ENCODE data around the gene FRAS1.

Gene FRAS1

DNA sequence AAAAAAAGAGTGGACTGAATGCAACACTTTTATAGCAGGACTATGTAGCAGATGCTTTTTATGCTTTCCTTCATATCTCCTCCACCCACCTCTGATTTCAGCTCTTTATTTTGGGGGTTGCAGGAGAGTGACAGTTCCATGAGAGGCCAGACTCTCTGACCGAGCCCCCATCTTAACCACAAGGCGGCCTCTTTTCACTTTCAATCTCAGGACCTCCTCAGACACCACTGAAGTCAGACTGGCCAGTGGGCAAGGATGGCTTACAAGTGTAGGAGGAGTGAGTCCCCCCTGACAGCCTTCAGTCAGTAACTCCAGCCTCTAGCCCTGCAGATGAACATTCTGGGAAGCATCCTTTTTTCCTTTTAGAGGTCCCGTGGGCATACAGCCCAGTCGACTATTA is 140.8 kb downstream of the FRAS1 start:
- Histone ChIP-seq H3K27me3 (replicated peaks in 2 of 5; ENCODE audit: control insufficient read depth in 4 of 5, insufficient read depth in 5 of 5, low read length in 4 of 5) (no peaks in the 10 kb centered on the region), H3K27ac (ENCODE audit: insufficient read depth in 1 of 2, low read depth in 1 of 2, low read length in 2 of 2, poor library complexity in 1 of 2, severe bottlenecking in 2 of 2) (no peak overlapping the region), H3K9me3 (ENCODE audit: control extremely low read depth in 1 of 5, control insufficient read depth in 4 of 5, insufficient read depth in 2 of 5, low read depth in 1 of 5, low read length in 4 of 5) (peaks cover 0 to 4% (median 0%) of the 10 kb centered on the region in 5 experiments), H3K36me3 (ENCODE audit: control insufficient read depth in 4 of 4, insufficient read depth in 4 of 4, low read length in 3 of 4) (no peaks in the 10 kb centered on the region), H3K4me3 (ENCODE audit: control insufficient read depth in 1 of 7, extremely low read depth in 1 of 7, insufficient read depth in 4 of 7, low read depth in 2 of 7, low read length in 6 of 7) (no peak overlapping the region), H3K4me1 (ENCODE audit: control extremely low read depth in 1 of 4, control insufficient read depth in 4 of 4, insufficient read depth in 4 of 4, low read length in 3 of 4) (no peaks in the 10 kb centered on the region)
- WGBS (ENCODE audit: insufficient coverage), result 83% methylated on average over 2 of the region's 4 CpGs
- POLR2A ChIA-PET, result no interaction called here
- DNase-seq, result no peak
- CTCF ChIA-PET, result no interaction called here

DNA sequence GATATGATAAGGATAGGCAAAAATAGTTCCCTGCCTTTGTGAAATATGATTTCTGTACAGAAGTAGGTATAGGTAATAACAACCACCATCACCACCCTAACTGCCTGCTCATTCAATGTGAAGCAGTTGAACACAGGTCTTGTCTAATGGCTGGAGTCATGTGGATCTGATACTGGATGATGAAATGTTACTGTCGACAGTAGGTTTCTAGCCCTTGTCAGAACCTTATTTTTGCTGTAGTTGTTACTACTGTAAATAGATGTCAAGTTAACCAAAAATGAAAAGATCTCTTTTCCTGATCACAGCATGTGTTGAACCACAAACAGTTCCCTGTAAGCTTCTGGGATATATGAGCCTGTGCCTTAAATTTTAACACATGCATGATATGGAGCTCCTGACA is 142.9 kb downstream of the FRAS1 start:
- Histone ChIP-seq H3K27ac (ENCODE audit: insufficient read depth in 1 of 2, low read depth in 1 of 2, low read length in 2 of 2, poor library complexity in 1 of 2, severe bottlenecking in 2 of 2) (no peak overlapping the region), H3K4me1 (ENCODE audit: control extremely low read depth in 1 of 4, control insufficient read depth in 4 of 4, insufficient read depth in 4 of 4, low read length in 3 of 4) (no peaks in the 10 kb centered on the region), H3K9me3 (ENCODE audit: control extremely low read depth in 1 of 5, control insufficient read depth in 4 of 5, insufficient read depth in 2 of 5, low read depth in 1 of 5, low read length in 4 of 5) (peaks cover 0 to 4% (median 0%) of the 10 kb centered on the region in 5 experiments), H3K36me3 (ENCODE audit: control insufficient read depth in 4 of 4, insufficient read depth in 4 of 4, low read length in 3 of 4) (no peaks in the 10 kb centered on the region), H3K27me3 (replicated peaks in 2 of 5; ENCODE audit: control insufficient read depth in 4 of 5, insufficient read depth in 5 of 5, low read length in 4 of 5) (no peaks in the 10 kb centered on the region), H3K4me3 (ENCODE audit: control insufficient read depth in 1 of 7, extremely low read depth in 1 of 7, insufficient read depth in 4 of 7, low read depth in 2 of 7, low read length in 6 of 7) (no peak overlapping the region)
- no CpG with 5 or more reads among the region's 1 CpG for WGBS (ENCODE audit: insufficient coverage)
- CTCF ChIA-PET, result no interaction called here
- POLR2A ChIA-PET, result no interaction called here
- DNase-seq, result no peak

DNA sequence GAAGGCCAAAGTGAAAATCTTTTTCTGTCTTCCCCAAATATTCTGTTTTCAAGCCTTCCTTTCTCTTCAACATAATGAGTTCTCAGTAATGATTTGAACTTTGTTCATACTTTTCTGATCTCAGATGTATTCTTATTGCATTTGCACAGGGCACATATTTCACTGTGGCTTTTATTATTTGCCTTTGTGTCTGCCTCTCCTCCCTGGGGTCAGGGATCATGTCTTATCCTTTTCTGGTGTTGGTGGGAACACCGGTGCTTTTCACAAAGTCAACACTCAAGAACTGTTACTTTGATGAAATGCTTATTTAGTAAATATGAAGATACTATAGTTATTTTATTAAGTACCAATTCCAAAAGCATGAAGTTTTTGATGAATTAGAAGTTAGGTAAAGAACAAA is 143.8 kb downstream of the FRAS1 start:
- Histone ChIP-seq H3K27me3 (replicated peaks in 2 of 5; ENCODE audit: control insufficient read depth in 4 of 5, insufficient read depth in 5 of 5, low read length in 4 of 5) (no peaks in the 10 kb centered on the region), H3K36me3 (ENCODE audit: control insufficient read depth in 4 of 4, insufficient read depth in 4 of 4, low read length in 3 of 4) (no peaks in the 10 kb centered on the region), H3K4me1 (ENCODE audit: control extremely low read depth in 1 of 4, control insufficient read depth in 4 of 4, insufficient read depth in 4 of 4, low read length in 3 of 4) (no peaks in the 10 kb centered on the region), H3K9me3 (ENCODE audit: control extremely low read depth in 1 of 5, control insufficient read depth in 4 of 5, insufficient read depth in 2 of 5, low read depth in 1 of 5, low read length in 4 of 5) (no peaks in the 10 kb centered on the region), H3K4me3 (ENCODE audit: control insufficient read depth in 1 of 7, extremely low read depth in 1 of 7, insufficient read depth in 4 of 7, low read depth in 2 of 7, low read length in 6 of 7) (no peak overlapping the region), H3K27ac (ENCODE audit: insufficient read depth in 1 of 2, low read depth in 1 of 2, low read length in 2 of 2, poor library complexity in 1 of 2, severe bottlenecking in 2 of 2) (no peak overlapping the region)
- DNase-seq, result no peak
- ChIA-PET POLR2A (no interaction called here), CTCF (no interaction called here)
- WGBS (ENCODE audit: insufficient coverage), result no CpG with 5 or more reads among the region's 1 CpG

DNA sequence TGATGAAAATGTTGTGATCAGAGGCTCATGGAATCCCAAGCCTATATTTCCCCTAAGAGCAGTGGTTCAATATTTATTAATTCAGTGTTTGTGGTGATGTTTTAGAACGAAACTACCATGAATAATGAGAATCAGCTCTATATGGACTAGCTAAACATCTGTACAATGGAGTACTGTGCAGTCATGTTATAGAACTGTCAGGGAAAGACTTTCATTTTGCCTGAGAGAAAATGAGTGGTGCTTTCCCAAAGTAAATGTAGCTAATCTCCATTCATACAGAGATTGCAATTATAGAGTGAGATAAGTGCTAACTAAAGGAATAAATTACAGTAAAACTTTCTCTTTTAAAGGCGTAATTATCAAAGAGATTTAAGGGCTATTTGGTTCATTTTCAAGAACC is 147.1 kb downstream of the FRAS1 start:
- Histone ChIP-seq H3K4me1 (ENCODE audit: control extremely low read depth in 1 of 4, control insufficient read depth in 4 of 4, insufficient read depth in 4 of 4, low read length in 3 of 4) (no peaks in the 10 kb centered on the region), H3K9me3 (ENCODE audit: control extremely low read depth in 1 of 5, control insufficient read depth in 4 of 5, insufficient read depth in 2 of 5, low read depth in 1 of 5, low read length in 4 of 5) (no peaks in the 10 kb centered on the region), H3K36me3 (ENCODE audit: control insufficient read depth in 4 of 4, insufficient read depth in 4 of 4, low read length in 3 of 4) (no peaks in the 10 kb centered on the region), H3K27me3 (replicated peaks in 2 of 5; ENCODE audit: control insufficient read depth in 4 of 5, insufficient read depth in 5 of 5, low read length in 4 of 5) (peaks cover 0 to 2% (median 0%) of the 10 kb centered on the region in 5 experiments), H3K4me3 (ENCODE audit: control insufficient read depth in 1 of 7, extremely low read depth in 1 of 7, insufficient read depth in 4 of 7, low read depth in 2 of 7, low read length in 6 of 7) (no peak overlapping the region), H3K27ac (ENCODE audit: insufficient read depth in 1 of 2, low read depth in 1 of 2, low read length in 2 of 2, poor library complexity in 1 of 2, severe bottlenecking in 2 of 2) (no peak overlapping the region)
- DNase-seq, result no peak
- ChIA-PET POLR2A (no interaction called here), CTCF (no interaction called here)
- WGBS (ENCODE audit: insufficient coverage), result no CpG with 5 or more reads among the region's 2 CpGs

DNA sequence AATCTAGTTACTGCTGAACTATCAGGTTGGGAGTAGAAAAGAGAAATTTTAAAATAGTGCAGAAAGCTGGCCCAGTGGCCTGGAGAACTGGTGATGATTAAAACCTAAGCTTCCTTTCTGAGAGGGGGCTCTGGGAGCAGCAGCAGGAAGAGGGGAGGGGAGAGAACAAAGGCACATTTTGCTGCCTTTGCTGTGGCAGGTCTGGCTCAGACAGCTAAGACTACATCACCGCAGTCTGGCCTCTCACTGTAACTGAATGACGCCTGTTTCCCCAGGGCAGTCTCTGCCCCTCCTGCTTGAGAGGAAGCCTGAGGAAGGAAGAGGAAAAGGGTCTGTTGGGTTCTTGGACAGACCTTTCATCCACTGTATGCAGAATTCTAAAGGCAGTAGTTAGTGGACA is 148.5 kb downstream of the FRAS1 start:
- peaks cover 0 to 2% (median 0%) of the 10 kb centered on the region in 5 experiments for H3K27me3 ChIP-seq (replicated peaks in 2 of 5; ENCODE audit: control insufficient read depth in 4 of 5, insufficient read depth in 5 of 5, low read length in 4 of 5)
- ChIA-PET CTCF (no interaction called here), POLR2A (no interaction called here)
- H3K4me1 ChIP-seq (ENCODE audit: control extremely low read depth in 1 of 4, control insufficient read depth in 4 of 4, insufficient read depth in 4 of 4, low read length in 3 of 4), result no peaks in the 10 kb centered on the region
- DNase-seq, result no peak
- no peak overlapping the region for H3K4me3 ChIP-seq (ENCODE audit: control insufficient read depth in 1 of 7, extremely low read depth in 1 of 7, insufficient read depth in 4 of 7, low read depth in 2 of 7, low read length in 6 of 7)
- no peak overlapping the region for H3K27ac ChIP-seq (ENCODE audit: insufficient read depth in 1 of 2, low read depth in 1 of 2, low read length in 2 of 2, poor library complexity in 1 of 2, severe bottlenecking in 2 of 2)
- WGBS (ENCODE audit: insufficient coverage), result 83% methylated on average over 1 of the region's 2 CpGs
- H3K36me3 ChIP-seq (ENCODE audit: control insufficient read depth in 4 of 4, insufficient read depth in 4 of 4, low read length in 3 of 4), result no peaks in the 10 kb centered on the region
- H3K9me3 ChIP-seq (ENCODE audit: control extremely low read depth in 1 of 5, control insufficient read depth in 4 of 5, insufficient read depth in 2 of 5, low read depth in 1 of 5, low read length in 4 of 5), result no peaks in the 10 kb centered on the region

DNA sequence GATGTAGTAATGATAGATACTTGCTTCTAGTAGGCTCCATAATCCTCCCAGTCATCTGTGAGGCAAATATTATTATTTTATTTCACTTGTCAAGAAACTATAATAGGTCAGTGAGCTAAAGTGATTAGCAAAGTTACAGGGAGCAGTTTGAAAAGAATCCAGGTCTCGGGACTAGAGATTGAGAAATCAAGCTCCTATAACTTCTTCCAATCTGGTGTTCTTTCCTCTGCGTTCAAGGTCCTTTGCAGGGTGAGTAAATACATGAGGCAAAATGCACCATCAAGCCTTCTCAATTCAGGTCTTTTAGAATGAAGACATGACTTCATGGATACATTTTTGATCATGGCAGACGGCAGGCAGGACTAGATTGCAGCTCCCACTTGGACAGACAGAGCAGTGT is 150.4 kb downstream of the FRAS1 start:
- WGBS (ENCODE audit: insufficient coverage), result 97% methylated on average over 3 of the region's 3 CpGs
- no peaks in the 10 kb centered on the region for H3K4me1 ChIP-seq (ENCODE audit: control extremely low read depth in 1 of 4, control insufficient read depth in 4 of 4, insufficient read depth in 4 of 4, low read length in 3 of 4)
- CTCF ChIA-PET, result no interaction called here
- DNase-seq, result no peak
- peaks cover 0 to 2% (median 0%) of the 10 kb centered on the region in 5 experiments for H3K27me3 ChIP-seq (replicated peaks in 2 of 5; ENCODE audit: control insufficient read depth in 4 of 5, insufficient read depth in 5 of 5, low read length in 4 of 5)
- H3K9me3 ChIP-seq (ENCODE audit: control extremely low read depth in 1 of 5, control insufficient read depth in 4 of 5, insufficient read depth in 2 of 5, low read depth in 1 of 5, low read length in 4 of 5), result no peaks in the 10 kb centered on the region
- no peak overlapping the region for H3K4me3 ChIP-seq (ENCODE audit: control insufficient read depth in 1 of 7, extremely low read depth in 1 of 7, insufficient read depth in 4 of 7, low read depth in 2 of 7, low read length in 6 of 7)
- H3K36me3 ChIP-seq (ENCODE audit: control insufficient read depth in 4 of 4, insufficient read depth in 4 of 4, low read length in 3 of 4), result no peaks in the 10 kb centered on the region
- POLR2A ChIA-PET, result no interaction called here
- no peak overlapping the region for H3K27ac ChIP-seq (ENCODE audit: insufficient read depth in 1 of 2, low read depth in 1 of 2, low read length in 2 of 2, poor library complexity in 1 of 2, severe bottlenecking in 2 of 2)

DNA sequence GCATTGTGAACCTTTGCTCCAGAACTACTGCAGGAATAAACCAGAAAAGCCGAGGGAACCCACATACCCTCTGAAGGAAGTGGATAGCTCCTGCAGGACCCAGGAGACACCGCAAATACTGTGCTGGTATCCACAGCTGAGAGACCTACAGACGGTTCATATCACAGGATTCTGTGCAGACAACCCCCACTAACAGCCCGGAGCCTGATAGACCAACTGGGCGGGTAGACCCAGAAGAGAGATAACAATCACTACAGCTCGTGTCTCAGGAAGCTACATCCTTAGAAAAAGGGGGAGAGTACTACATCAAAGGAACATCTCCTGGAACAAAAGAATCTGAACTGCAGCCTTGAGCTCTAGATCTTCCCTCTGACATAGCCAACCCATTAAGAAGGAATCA is 150.8 kb downstream of the FRAS1 start:
- POLR2A ChIA-PET, result no interaction called here
- no peaks in the 10 kb centered on the region for H3K4me1 ChIP-seq (ENCODE audit: control extremely low read depth in 1 of 4, control insufficient read depth in 4 of 4, insufficient read depth in 4 of 4, low read length in 3 of 4)
- H3K4me3 ChIP-seq (ENCODE audit: control insufficient read depth in 1 of 7, extremely low read depth in 1 of 7, insufficient read depth in 4 of 7, low read depth in 2 of 7, low read length in 6 of 7), result no peak overlapping the region
- peaks cover 0 to 2% (median 0%) of the 10 kb centered on the region in 5 experiments for H3K27me3 ChIP-seq (replicated peaks in 2 of 5; ENCODE audit: control insufficient read depth in 4 of 5, insufficient read depth in 5 of 5, low read length in 4 of 5)
- no peak overlapping the region for H3K27ac ChIP-seq (ENCODE audit: insufficient read depth in 1 of 2, low read depth in 1 of 2, low read length in 2 of 2, poor library complexity in 1 of 2, severe bottlenecking in 2 of 2)
- 91% methylated on average over 6 of the region's 6 CpGs for WGBS (ENCODE audit: insufficient coverage)
- CTCF ChIA-PET, result no interaction called here
- no peak for DNase-seq
- no peaks in the 10 kb centered on the region for H3K36me3 ChIP-seq (ENCODE audit: control insufficient read depth in 4 of 4, insufficient read depth in 4 of 4, low read length in 3 of 4)
- H3K9me3 ChIP-seq (ENCODE audit: control extremely low read depth in 1 of 5, control insufficient read depth in 4 of 5, insufficient read depth in 2 of 5, low read depth in 1 of 5, low read length in 4 of 5), result no peaks in the 10 kb centered on the region
